ENCODE measurements around the gene PARVB. TPM values are rescaled to one million over a fixed set of nuclear protein-coding genes. Genes with fewer than 3 reads are reported as not detected.

PARVB gene
- polyA plus RNA-seq, 1 experiment: 65.8 TPM

DNA sequence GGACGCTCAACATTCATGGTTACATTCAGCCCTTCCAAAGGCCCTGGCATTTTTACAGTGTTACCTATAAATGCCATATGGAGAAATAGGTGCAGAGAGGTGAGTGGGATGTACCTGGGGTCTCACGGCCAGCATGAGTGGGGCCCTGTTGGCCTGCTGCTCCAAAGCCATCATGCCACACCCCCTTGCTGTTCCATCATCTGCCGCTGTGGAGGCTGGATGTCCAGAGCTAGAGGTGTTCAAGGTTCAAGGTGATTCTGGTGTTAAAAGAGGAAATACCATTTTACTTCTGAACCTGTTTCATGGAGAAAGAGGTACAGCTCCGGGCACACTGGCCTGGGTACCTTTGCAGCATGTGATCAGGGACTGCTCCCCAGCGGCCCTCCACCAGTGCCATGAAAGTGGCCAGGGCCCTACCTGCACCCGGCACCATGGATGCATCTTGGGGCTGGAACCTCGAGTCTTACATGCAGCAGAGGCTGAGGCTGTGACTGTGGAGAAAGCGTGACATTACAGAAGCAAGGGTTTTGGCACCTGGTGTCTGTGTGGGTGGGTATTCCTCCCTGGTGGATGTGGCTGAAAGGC lies 68.6 kb downstream of the PARVB start:
- no peaks in the 10 kb centered on the region; the same call in 1 of the 2 replicates for H3K36me3 ChIP-seq (ENCODE audit: control insufficient read depth, insufficient read depth, low read length)
- no peak for DNase-seq (ENCODE audit: low read depth)
- ChIA-PET POLR2A (no interaction called here), CTCF (interaction anchor here (0.8 to 1.3 kb wide), 4 partner anchors 11 to 99 kb away, joined by 3 to 4 read pairs (median 3); no protein-coding TSS in a partner anchor)
- H3K27me3 ChIP-seq (ENCODE audit: control insufficient read depth, insufficient read depth, low read length): no peaks in the 10 kb centered on the region
- no peak overlapping the region for H3K4me3 ChIP-seq (ENCODE audit: low read depth, low read length)
- TF ChIP-seq CTCF (IDR thresholded peaks at IDR 0.05; ENCODE audit: insufficient read depth, low read depth, low read length): no peak

DNA sequence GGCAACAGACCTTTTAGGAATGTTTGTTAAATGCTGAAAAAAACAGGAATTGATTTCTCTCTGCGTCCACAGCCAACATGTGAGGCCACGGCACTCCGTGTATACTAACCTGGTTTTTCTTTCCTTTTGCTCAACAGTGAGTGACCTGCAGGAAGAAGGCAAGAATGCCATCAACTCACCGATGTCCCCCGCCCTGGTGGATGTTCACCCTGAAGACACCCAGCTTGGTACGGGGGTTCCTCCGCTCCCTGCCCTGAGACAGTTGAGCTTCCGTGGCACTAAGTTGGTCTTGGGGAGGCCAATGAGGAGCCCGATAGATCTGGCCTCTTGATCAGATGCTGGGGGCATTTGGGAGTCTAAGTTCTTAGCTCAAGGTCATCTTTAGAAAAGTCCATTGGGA lies 69.7 kb downstream of the PARVB start:
- H3K27me3 ChIP-seq (ENCODE audit: control insufficient read depth, insufficient read depth, low read length): no peaks in the 10 kb centered on the region
- CTCF ChIA-PET: interaction anchor here (0.9 to 2.4 kb wide), 2 partner anchors 12 to 101 kb away, joined by 3 to 12 read pairs; no protein-coding TSS in a partner anchor
- POLR2A ChIA-PET: no interaction called here

GRCh38 chr22:44094751-44095302 lies 70.7 kb downstream of the PARVB start:
- Histone ChIP-seq H3K36me3 (ENCODE audit: control insufficient read depth, insufficient read depth, low read length) (no peaks in the 10 kb centered on the region; the same call in 1 of the 2 replicates), H3K27me3 (ENCODE audit: control insufficient read depth, insufficient read depth, low read length) (no peaks in the 10 kb centered on the region), H3K4me3 (ENCODE audit: low read depth, low read length) (no peak overlapping the region)
- TF ChIP-seq CTCF (IDR thresholded peaks at IDR 0.05; ENCODE audit: insufficient read depth, low read depth, low read length): no peak
- POLR2A ChIA-PET: no interaction called here
- CTCF ChIA-PET: interaction anchor here (2.4 kb wide), 1 partner anchor 102 kb away, joined by 12 read pairs; no protein-coding TSS in a partner anchor
- DNase-seq (ENCODE audit: low read depth): no peak

More for the DNA sequence above, 69.7 kb downstream of the PARVB start:
- no peak for TF ChIP-seq CTCF (IDR thresholded peaks at IDR 0.05; ENCODE audit: insufficient read depth, low read depth, low read length)
- no peak for DNase-seq (ENCODE audit: low read depth)
- Histone ChIP-seq H3K4me3 (ENCODE audit: low read depth, low read length) (no peak overlapping the region), H3K36me3 (ENCODE audit: control insufficient read depth, insufficient read depth, low read length) (no peaks in the 10 kb centered on the region; the same call in 1 of the 2 replicates)

GRCh38 chr22:44096736-44097135 lies 72.6 kb downstream of the PARVB start:
- ChIA-PET CTCF (no interaction called here), POLR2A (no interaction called here)
- Histone ChIP-seq H3K4me3 (ENCODE audit: low read depth, low read length) (no peak overlapping the region), H3K27me3 (ENCODE audit: control insufficient read depth, insufficient read depth, low read length) (no peaks in the 10 kb centered on the region), H3K36me3 (ENCODE audit: control insufficient read depth, insufficient read depth, low read length) (peaks cover 4% of the 10 kb centered on the region)
- DNase-seq (ENCODE audit: low read depth): no peak
- TF ChIP-seq CTCF (IDR thresholded peaks at IDR 0.05; ENCODE audit: insufficient read depth, low read depth, low read length): no peak

DNA sequence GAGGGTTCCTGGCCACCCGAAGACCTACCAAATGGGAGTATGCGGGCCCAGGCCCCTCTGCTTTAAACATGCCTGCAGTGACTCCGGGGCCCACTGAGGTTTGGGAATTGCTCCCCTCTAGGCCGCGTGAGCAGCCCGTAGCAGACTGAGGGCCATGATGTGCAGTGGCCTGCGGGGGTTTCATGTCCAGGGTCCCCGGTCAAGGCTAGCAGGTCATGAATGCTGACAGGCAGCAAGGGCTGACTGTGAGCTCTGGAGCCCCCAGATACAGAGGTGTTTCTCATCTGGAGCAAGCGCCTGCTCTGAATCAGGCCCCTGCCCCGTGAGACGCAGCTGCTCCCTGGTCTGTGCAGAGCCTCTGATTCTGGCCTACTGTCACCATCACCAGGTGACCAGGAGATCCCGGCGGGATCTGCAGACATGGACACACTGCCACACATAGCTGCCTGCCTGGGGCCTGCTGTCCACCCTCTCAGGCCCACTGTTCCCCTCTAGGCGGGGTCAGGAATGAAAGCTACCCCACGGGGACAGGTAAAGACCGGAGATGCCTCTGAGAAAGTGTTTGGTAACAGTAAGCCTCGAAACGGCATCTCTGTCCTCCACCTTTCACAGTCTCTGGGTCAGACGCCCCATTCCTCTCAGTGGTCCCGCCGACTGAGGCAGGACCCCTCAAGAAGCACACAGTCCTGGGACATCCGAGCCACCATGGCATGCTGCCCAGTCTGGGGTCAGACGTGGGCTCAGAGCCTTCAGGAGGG lies 73.3 kb downstream of the PARVB start:
- Histone ChIP-seq H3K36me3 (ENCODE audit: control insufficient read depth, insufficient read depth, low read length) (peaks cover 4% of the 10 kb centered on the region), H3K27me3 (ENCODE audit: control insufficient read depth, insufficient read depth, low read length) (no peaks in the 10 kb centered on the region), H3K4me3 (ENCODE audit: low read depth, low read length) (no peak overlapping the region)
- no peak for TF ChIP-seq CTCF (IDR thresholded peaks at IDR 0.05; ENCODE audit: insufficient read depth, low read depth, low read length)
- no peak for DNase-seq (ENCODE audit: low read depth)
- ChIA-PET POLR2A (no interaction called here), CTCF (interaction anchor here (1.0 kb wide), 1 partner anchor 16 kb away, joined by 3 read pairs; no protein-coding TSS in a partner anchor)

All from BJ (cell line).